Muscle of arm (tissue), 12 donors: ENCODE measurements around the gene NPRL2. TPM values are rescaled to one million over a fixed set of nuclear protein-coding genes. Genes with fewer than 3 reads are reported as not detected.
A peak's percentile ranks its signal among the peaks of the same experiment; 100 is the strongest.

ENCODE experiments used
- DNase-seq: peaks from one replicate; pipeline ENCODE4 v3.0.0-alpha.2; 2013
- polyA plus RNA-seq, 12 donors: library from polyadenylated mRNA; unstranded; fragments of 120-200 nt; gene quantifications; one replicate each; pipeline ENCODE4 v1.2.1, GENCODE V29; 2013; ENCODE audit not compliant: insufficient read length in 12 of 12

The NPRL2 gene
- polyA plus RNA-seq, 12 donors = 7.5 to 21.8 (median 18.0) TPM; not detected in 1

DNA sequence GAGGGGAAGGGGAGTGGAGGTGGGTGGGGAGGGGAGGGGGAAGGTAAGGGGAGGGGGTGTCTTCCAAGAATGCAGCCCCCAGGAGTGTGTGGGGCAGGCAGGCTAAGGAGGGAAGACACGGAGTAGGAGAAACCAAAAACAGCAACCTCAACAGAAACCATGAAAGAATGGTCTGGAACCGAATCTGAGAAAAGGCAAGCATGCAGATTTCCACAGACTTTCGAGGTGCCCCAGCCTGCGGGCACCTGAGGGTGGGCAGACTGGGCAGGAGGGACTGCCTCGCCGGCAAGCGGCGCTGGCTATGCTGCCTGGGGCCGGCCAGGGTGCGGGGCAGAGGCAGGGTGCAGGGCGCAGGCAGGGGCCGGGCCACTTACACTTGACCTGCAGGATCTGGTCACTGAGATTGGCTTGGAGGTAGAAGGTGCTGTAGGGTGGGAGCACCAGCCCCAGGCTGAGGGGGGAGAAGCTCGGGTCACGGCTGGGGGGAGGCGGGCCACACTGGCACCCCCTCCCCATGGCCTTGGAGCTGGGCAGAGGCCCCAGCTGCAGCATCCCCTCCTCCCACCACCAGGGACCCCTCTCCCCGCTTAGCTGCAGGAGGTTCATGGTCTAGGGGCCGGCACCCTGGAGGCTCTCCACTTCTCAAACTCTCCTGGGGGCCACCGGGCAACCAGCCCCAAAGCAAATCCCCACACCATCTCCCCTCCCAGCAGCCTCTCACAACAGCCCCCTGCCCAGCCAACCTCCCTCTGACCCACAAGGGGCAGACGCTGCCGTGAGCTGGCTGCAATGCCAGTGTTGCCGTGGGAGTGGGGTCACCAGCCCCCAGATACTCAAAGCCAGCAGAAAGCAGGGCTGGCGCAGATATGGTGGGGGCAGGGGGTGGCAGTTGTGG lies 24.0 kb upstream of the NPRL2 start:
- DNase-seq = no peak

DNA sequence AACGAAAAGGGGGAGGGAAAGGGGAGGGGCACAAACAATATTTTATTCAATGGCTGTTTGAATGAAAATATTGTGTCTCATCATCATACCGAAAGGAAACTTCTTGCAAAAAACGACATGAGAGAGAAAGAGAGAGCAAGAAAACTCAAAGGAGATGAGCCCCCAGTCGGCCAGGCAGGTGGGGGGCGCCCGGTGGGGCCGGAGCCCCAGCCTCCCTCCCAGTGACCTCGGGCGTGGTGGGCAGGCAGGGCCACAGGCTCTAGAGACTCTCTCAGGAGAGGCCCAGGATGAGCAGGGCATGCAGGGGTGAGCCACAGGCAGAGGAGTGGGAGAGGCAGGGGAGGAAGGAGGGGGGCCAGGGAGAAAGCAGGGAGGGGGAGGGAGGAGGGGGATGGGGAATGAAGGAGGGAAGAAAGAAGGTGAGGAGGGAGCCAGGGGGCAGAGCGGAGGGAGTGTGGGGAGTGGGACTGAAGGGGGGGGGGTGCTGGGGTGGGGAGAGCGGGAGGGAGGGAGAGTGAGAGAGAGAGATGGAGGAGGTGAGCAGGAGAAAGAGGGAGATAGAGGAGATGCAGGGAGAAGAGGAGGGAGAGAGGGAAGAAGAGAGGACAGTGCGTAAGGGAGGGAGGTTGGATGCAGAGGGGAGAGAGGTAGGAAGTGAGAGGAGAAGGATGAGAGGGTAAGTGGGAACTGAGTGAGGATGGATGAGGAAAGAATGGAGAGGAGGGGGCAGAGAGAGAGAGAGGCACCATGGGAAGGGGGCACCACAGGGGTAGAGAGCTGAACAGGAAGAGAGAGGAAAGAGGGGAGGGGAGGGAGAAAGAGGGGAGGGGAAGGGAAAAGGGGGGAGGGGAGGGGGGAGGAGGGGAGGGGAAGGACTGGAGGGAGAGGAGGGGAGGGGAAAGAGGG lies 22.8 kb upstream of the NPRL2 start:
- DNase-seq = no peak

DNA sequence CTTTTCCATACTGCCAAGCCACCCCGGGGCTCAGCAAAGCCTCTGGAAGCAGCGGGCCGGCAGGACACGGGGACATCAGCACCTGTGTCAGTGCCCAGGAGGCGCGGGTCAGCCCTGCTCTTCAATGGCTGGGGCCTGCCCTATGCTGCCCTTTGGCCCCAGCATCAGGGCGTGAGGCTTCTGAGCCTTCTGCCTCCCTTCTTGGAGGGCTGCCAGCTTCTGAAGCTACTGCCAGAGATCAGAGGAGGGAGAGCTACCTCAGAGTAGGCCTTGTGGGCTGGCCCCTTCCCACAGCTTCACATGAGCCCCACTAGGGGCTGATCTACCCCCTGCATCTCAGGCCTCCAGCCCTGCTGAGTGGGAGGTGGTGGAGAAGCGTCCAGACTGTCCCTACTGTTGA lies 21.8 kb upstream of the NPRL2 start:
- DNase-seq = no peak

DNA sequence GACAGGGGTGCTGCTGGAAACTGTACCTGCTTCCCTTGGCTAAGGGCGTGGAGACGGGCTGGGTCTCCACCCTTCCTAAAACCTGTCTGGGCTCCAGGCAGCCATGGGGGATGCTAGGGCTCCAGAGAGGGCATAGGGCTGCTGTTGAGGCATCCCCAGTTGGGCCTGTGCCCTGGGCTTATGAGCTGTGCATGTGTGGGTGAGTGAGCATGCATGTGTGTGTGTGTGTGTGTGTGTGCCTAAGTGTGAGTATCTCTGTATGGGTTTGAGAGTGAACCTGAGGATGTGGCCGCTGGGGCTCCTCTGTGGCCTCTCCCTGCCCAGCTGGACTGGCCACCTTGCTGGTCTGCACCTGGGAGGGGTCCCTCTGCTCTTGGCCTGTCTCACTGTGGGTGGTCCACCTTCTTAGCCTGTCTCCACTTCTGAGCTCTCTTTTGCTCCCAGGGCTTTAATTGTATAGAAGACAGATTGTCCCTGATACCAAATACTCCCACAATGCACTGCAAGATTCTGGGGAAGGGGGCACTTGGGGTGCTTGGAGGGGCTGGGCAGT lies 20.6 kb upstream of the NPRL2 start:
- DNase-seq = no peak

DNA sequence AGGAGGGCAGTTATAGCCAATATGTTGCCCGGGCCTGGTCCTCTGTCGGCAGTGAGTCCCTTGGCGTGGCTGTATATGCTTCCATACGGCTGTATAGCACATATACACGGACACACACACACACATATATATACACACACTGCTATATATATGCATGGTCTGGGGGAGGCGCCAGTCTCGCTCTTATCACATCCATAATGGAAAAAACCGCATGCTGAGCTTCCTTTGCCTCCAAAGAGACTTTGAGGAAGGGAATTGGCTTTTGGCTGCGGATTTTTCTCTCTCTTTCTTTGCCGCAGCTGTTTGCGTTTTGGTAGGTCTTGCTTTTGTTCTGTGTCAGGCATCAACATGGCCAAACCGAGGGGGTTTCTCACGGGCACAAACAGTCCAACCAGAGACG lies 20.0 kb upstream of the NPRL2 start:
- DNase-seq = peak; percentile 73

DNA sequence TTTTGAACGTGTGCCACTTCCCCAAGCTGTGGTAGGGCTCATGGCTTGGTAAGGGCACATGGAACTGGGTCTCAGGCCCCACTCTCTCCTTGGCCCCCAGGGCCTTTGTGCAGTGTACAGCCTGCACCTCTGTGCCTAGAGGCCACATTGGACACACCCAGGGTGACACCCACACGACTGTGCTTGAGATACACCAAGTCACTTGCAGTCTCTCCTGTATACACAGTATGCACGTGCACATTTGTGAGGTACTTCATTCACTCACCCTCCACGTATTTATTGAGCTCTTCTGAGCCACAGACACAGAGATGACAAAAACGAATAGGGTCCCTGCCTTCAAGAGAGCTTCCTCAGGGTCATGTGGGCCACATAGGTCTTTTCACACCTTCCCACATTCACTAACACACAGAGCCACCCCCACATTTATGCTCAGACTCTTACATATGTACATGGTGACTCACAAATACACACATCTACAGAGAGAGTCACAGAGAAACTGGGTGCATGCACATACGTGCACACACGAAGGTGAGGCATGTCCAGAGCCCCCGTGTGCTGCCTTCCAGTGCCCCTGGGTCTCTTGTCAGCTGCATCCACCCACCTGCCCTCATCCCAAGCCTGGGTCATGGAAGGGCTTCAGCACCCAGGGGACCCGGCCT lies 18.6 kb upstream of the NPRL2 start:
- DNase-seq = no peak

DNA sequence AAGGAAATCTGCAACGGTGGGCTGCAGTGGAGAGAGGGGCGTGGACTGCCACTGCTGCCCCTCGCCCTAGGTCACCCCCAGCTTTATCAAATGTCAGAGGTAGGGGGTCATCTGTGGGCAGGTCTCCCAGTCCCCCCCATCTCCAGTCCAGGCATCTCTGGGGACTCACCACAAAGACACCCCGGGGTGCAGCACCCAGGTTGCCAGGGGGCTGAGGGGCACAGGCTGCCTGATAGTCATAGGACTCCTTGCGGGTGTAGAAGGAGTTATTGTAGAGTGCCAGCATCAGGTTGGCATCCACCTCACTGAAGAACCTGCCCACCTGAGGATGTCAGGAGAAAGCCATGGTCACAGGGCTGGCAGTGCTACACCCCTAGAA lies 15.3 kb upstream of the NPRL2 start:
- no peak for DNase-seq

DNA sequence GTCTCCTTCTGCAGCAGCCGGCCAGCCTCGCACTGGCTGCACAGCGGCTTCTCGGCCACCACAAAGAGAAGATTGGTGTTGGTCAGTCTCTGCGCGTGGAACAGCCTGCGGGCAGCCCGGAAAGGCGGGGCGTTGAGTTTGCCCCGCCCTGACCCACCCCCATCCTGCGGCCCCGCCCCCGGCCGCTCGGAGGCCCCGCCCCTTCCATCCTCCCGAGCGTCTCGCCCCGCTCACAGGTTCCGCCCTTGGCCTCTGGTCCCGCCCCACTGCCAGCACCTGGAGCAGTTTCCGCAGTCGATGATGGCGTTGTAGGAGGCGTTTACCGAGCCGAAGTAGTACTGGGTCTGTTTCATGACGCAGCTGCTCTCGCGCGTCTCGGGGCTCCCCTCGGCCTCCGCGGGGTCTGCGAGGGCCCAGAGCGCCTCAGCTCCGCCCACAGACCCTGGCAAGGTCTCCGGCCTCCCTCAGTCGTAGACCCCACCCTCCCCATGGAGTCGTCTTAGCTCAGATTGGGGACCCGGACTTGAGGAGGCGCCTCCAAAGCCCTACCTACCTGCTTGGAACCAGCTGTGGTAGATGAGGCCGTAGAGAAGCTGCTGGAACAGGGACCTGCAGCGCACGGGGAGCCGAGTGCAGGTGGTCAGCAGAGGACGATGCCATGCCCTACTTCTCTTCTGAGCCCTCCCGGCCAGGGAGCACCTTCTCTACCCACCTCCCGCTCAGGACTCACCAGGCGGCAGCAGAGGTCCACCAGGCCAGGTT lies 14.7 kb upstream of the NPRL2 start:
- peak; percentile 68 for DNase-seq

DNA sequence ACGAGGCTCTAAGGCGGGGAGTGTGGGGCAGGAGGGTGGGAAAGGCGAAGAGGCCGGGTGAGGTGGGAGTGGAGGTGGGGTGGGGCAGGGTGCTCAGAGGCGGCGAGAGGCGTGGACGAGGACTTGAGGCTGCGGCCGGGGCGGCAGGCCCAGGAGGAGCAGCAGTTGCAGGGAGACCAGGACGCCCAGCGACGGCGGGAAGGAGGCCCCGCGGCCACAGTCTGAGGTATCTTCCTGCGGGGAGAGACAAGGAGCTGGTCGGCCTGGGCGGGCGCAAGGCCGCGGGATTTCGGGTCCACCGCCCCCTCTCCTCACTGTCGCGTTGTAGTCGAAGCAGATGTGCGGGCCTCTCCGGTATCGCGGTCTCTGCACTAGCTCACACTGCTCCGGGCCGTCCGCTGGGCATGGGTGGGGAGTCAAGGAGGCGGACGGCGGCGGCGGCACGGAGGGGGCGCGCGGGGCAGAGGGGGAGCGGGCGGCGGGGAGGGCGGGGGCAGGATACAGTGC lies 14.1 kb upstream of the NPRL2 start:
- DNase-seq = no peak

DNA sequence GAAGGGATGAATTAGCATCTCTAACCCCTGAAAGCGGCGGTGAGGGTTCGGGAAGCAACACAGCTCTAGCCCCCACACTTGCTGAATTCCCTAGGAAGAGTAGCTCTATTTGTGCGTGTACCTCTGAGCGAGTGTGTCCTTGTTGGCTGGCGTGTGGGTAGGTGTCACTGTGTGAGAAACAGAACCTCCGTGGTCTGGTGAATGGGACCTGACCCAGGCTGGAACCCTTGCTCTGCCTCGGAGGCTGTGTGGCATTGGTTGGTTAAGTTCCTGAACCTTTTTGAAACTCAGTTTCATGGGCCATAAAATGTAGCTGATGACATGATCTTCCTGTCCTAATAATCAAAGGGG lies 9.2 kb upstream of the NPRL2 start:
- DNase-seq = no peak

DNA sequence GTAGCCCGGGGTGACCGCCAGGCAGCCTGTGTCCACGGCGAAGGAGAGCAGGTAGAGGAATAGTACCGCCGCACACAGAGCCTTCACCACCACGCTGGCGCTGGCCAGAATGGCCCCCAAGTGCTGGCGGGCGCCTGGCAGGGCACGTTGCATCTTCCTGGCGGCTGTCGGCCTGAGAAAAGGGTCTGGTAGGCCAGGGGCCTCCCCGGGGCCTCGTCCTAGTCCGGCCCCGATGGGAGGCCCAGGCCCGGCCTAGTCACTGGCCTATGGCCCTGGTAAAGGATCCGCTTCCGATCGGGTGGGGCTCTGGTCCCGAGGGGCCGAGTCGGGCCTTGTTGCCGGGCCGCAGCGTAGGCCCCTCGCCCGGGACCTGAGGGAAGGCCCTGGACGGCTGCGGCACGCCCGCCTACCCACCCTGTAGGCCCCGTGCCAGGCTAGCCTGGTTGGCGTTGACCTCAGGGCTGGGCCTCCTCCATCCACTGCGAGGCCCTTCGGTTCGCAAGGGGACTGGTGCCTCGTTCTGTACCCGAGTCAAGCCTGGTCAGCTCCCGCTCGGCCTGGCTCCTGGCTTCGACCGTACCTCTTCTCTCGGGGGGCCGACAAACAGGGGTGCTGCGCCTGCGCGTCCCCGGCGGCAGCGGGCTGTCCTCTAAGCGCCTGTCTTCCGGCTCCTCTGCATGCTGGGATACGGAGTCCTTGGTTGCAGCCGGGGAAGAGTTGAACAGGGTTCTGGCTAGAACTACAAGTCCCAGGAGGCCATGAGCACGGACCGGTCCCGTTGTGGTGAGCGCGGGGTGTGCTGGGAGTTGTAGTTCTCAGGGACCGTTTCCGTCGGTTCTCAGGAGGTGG lies 8.6 kb upstream of the NPRL2 start, which contains the start of gene TMEM115:
TMEM115 (minus strand) TSS at position 611 of the 849 bp plus-strand sequence; CDS start at position 153, 458 bp downstream.
- peak; percentile 98 for DNase-seq

DNA sequence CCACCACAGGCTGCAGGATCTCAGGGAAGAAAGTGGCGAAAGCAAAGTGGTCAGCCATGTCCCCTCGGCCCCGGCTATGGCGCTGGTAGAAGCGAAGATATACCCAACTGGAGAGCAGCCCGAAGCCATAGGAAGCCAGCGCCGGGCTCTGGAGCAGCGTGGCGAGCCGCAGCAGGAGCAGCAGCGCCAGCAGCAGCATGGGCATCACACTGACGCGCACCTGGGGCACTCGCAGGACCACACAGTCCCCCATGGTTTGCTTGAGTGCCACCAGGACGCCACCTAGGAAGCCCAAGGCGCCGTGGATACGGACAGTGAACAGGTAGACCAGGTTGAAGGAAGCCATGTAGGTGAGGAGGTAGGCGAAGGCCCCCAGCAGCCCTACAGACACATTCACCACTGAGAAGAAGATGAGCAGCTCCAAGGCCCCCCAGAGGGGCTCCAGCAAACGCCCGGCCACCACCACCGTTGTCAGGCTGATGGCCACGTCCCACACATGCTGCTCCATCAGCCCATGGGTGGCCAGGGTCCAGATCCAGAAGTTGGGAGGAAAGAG lies 7.9 kb upstream of the NPRL2 start:
- no peak for DNase-seq

DNA sequence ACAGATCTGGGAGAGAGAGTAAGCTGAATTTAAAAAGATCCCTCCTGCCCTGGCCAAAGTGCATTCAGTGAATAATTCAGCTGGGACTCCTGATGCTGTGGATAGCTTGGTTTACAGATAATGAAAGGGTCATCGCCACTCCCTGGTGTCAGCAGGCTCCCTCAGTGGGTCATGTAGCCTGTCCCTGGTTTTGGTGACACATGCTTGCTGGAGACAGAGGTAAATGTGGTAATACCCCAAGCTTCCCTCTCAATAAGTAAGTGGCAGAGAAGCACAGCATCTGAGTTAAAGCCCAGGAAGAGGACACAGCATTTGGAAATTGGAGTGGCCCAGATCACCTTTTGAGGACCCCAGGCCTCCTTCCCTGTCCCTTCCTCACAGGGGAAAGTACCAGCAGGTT lies 6.9 kb upstream of the NPRL2 start:
- DNase-seq = no peak

DNA sequence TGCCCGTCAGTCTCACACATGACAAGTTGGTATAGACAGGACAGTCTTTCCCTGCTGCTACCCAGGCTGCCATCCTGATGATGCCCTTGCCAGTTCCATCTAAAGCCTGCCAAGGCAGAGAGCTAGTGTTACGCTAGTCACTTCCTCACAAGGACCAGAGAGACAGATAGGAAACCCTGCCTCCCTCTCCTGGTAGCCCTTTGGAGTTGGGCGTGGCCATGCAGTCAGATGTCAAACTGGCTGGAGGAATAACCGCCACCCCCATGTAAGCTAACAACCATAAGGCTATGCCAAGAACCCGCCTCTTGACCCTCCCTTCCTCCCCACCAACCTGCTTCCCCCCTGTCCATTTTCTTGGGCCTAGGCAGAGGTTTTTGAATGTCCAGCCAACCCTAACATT lies 6.0 kb upstream of the NPRL2 start:
- DNase-seq = no peak

DNA sequence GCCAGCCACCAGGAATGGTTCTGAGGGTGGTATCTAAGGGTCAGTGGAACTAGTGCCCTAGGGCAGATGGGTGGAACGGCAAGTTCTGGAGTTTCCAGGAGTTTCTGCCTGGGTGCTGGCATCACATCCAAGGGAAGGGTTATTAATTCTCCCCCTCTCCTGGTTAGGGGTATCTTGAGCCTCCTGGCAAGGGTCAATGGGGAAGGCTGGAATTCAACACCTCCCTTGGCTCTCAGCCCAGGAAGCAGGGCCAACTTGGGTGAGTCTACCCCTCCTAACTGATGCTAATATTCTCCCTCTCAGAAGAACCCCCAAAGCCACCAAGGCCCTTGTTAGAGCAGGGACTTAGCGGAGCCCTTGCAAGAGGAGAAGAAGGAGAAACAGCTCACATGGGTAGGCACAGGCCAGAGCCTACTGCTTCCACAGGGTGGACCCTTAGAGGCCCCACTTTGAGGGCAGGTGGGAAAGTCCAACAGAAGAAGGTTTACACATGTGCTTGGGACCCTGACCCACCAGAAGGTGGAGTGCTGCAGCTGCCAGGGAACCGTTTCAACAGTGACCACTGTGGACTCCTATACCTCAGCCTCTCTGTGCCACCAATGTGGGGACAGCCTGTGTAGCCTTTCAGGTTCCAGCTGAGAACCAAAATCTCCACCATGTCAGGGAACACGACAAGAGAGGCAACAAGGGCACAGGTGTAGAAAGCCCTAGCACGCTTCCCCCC lies 5.4 kb upstream of the NPRL2 start:
- no peak for DNase-seq

DNA sequence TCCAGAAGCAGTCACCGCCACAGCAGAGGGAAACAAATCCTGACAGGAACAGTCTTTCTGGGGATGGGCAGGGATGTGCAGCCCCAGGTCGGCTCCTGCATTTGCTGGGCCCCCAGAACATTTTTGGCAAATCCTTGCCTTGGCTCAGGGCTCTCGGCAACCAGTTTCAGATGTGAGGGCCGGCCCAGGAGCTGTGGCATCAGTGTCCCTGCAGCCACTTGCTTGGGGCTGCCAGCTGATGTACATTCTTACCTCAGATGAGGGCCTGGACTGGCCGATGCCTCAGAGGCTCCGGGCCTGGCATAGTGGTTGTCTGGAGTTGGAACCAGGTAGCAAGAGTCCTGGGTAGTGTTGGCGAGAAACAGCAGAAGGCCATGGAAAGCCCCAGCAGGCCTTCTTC lies 4.3 kb upstream of the NPRL2 start:
- DNase-seq = no peak

DNA sequence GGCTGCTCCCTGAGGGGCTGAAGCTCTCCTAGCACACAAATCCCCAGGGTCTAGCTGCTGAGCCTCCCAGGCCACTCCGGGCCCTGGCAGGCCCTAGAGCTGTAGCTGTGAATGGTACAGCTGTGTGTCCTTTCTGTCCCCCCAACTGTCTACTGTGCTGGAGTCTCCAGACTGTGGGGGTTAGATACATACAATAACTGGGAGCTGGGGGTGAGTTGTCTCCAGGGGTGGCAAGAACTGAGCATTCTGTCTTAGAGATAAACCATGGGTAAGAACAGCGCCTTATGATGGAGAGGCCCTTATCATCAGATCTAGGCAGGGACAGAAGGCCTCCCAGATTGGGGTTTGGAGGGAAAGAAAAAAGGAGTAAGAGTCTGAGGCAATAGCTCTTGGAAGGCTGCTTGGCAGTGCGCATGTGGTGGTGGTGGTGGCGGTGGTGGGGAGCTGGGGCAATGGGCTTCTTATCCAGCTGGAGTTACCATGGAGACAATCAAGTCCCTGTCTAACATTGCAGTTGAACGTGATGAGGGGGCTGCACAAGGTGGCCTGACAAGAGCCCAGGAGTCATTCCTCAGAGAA lies 3.7 kb upstream of the NPRL2 start:
- DNase-seq = no peak

DNA sequence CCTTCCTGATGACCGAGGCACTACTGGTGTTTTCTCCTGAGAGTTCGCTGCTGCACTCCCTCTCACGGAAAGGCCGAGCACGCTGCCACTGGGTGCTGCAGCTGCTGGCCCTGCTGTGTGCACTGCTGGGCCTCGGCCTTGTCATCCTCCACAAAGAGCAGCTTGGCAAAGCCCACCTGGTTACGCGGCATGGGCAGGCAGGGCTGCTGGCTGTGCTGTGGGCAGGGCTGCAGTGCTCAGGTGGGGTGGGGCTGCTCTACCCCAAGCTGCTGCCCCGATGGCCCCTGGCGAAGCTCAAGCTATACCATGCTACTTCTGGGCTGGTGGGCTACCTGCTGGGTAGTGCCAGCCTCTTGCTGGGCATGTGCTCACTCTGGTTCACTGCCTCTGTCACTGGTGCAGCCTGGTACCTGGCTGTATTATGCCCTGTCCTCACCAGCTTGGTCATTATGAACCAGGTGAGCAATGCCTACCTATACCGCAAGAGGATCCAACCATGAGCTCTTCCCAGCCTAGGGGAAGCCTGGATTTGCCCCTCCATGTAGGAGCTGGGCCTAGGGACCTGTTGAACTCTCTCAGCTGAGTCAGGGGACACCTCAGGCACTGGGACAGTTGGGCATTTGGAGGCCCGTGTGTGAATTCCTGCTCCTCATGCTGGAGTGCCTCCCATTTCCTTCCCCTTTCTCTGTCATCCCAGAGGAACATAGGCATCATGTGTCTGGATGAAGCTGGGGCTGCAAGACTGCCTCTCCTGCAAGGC lies 2.9 kb upstream of the NPRL2 start:
- DNase-seq = no peak
